Body of pancreas (tissue), 4 donors: ENCODE measurements around the gene CCL28. TPM values are rescaled to one million over a fixed set of nuclear protein-coding genes. Genes with fewer than 3 reads are reported as not detected.

Experiments
- ATAC-seq: fragments of 150-250 bp; one replicate; pipeline ENCODE4 v1.9.1; 2016
- DNase-seq, 4 donors: peaks; one replicate each; pipeline ENCODE4 v3.0.0-alpha.2; 2019
- H3K27ac ChIP-seq, 4 donors: fragments of 200-600 bp; sonication (generic); 1 replicate in 3 of 4; 2 replicates in 1 of 4; pipeline versions ENCODE4 v1.5.1 to v1.6.1; 2016 to 2019; ENCODE audit warnings: mild to moderate bottlenecking in 1 of 4, mixed read lengths in 1 of 4, moderate library complexity in 1 of 4
- H3K27me3 ChIP-seq, 2 donors: fragments of 200-600 bp; sonication (generic); one replicate each; pipeline ENCODE4 v1.6.0; 2016; ENCODE audit warnings: mild to moderate bottlenecking in 1 of 2
- H3K36me3 ChIP-seq, 2 donors: fragments of 200-600 bp; sonication (generic); replicated peaks in 1 of 2; 2 replicates each; pipeline ENCODE4 v1.5.1; 2016; ENCODE audit warnings: low read depth in 2 of 2; ENCODE audit not compliant: insufficient read depth in 1 of 2
- H3K4me1 ChIP-seq: fragments of 200-600 bp; sonication (generic); one replicate; pipeline ENCODE4 v1.6.0; 2016
- H3K4me3 ChIP-seq, 2 donors: fragments of 200-600 bp; sonication (generic); 1 replicate in 1 of 2; 2 replicates in 1 of 2; pipeline ENCODE4 v1.5.1; 2016 to 2019
- H3K9me3 ChIP-seq, 3 donors: fragments of 200-600 bp; sonication (generic); 1 replicate in 2 of 3; 2 replicates in 1 of 3; pipeline ENCODE4 v1.5.1; 2016
- CTCF ChIP-seq, 7 experiments: fragments of 450-650 bp in 4 of 7; fragments of 200-600 bp in 3 of 7; sonication (generic) in 3 of 7; IDR thresholded peaks; one replicate each; pipeline ENCODE4 v1.5.1; 2016 to 2019; ENCODE audit warnings: antibody characterized with exemption in 7 of 7
- POLR2A ChIP-seq, 3 donors: fragments of 450-650 bp; IDR thresholded peaks; one replicate each; pipeline ENCODE4 v1.6.1; 2016; ENCODE audit warnings: antibody characterized with exemption in 3 of 3, mild to moderate bottlenecking in 2 of 3
- WGBS, 2 donors: methylation state at CpG; one replicate each; pipeline ENCODE4 v1.1.5; 2017; 5-methylcytosine and 5-hydroxymethylcytosine counted together
- intact Hi-C: fragments of 100-400 bp; cut with DNase I; formaldehyde crosslinking; loops from one replicate; pipeline ENCODE4 v1.15.1; 2023
- total RNA-seq, 2 donors: library from RNA; depleted of rRNA; stranded (reverse); fragments of >200 nt; gene quantifications; one replicate each; pipeline ENCODE4 v1.1.0, GENCODE V29; 2016

CCL28 gene
- total RNA-seq, 2 donors from 2014 or later: 10.5 to 21.0 TPM

- ATAC-seq (no peak), DNase-seq (no peak)
- no peaks in the 10 kb centered on the region for H3K27me3 ChIP-seq
- H3K4me1 ChIP-seq: no peaks in the 10 kb centered on the region
- intact Hi-C loops: no loop called here
- H3K27ac ChIP-seq: no peak overlapping the region
- H3K36me3 ChIP-seq: no peaks in the 10 kb centered on the region
- TF ChIP-seq CTCF (IDR thresholded peaks at IDR 0.05): no peak
- TF ChIP-seq POLR2A (IDR thresholded peaks at IDR 0.05): no peak
- H3K9me3 ChIP-seq: peaks cover 0 to 8% (median 0%) of the 10 kb centered on the region in 3 donors
- H3K4me3 ChIP-seq: no peak overlapping the region
- WGBS, 2 donors: 23 to 59% methylated on average over 2 of the region's 2 CpGs
Measured at GRCh38 chr5:43363445-43364152, 48.6 kb downstream of the CCL28 start.

GRCh38 chr5:43362725-43363435 is 49.3 kb downstream of the CCL28 start:
- no peaks in the 10 kb centered on the region for H3K27me3 ChIP-seq
- H3K36me3 ChIP-seq: no peaks in the 10 kb centered on the region
- no peak for DNase-seq
- H3K4me1 ChIP-seq: no peaks in the 10 kb centered on the region
- H3K27ac ChIP-seq: no peak overlapping the region
- TF ChIP-seq POLR2A (IDR thresholded peaks at IDR 0.05) (no peak), CTCF (IDR thresholded peaks at IDR 0.05) (no peak)
- H3K9me3 ChIP-seq: peaks cover 0 to 8% (median 0%) of the 10 kb centered on the region in 3 donors
- H3K4me3 ChIP-seq: no peak overlapping the region
- no peak for ATAC-seq
- WGBS, 2 donors: 78 to 84% methylated on average over 3 of the region's 3 CpGs
- intact Hi-C loops: no loop called here

GRCh38 chr5:43358726-43359125 is 53.5 kb downstream of the CCL28 start:
- H3K27ac ChIP-seq: no peak overlapping the region
- H3K4me1 ChIP-seq: no peaks in the 10 kb centered on the region
- H3K27me3 ChIP-seq: no peaks in the 10 kb centered on the region
- intact Hi-C loops: no loop called here
- ATAC-seq: no peak
- H3K4me3 ChIP-seq: no peak overlapping the region
- TF ChIP-seq POLR2A (IDR thresholded peaks at IDR 0.05): no peak
- no peak for TF ChIP-seq CTCF (IDR thresholded peaks at IDR 0.05)
- H3K9me3 ChIP-seq: no peaks in the 10 kb centered on the region
- DNase-seq: no peak
- no peaks in the 10 kb centered on the region for H3K36me3 ChIP-seq

GRCh38 chr5:43358301-43358700 is 53.9 kb downstream of the CCL28 start:
- DNase-seq: no peak
- H3K9me3 ChIP-seq: no peaks in the 10 kb centered on the region
- ATAC-seq: no peak
- H3K36me3 ChIP-seq: no peaks in the 10 kb centered on the region
- H3K4me3 ChIP-seq: no peak overlapping the region
- H3K27ac ChIP-seq: no peak overlapping the region
- no peaks in the 10 kb centered on the region for H3K4me1 ChIP-seq
- 11 to 48% methylated on average over 3 of the region's 3 CpGs for WGBS, 2 donors
- intact Hi-C loops: no loop called here
- no peaks in the 10 kb centered on the region for H3K27me3 ChIP-seq
- TF ChIP-seq POLR2A (IDR thresholded peaks at IDR 0.05) (no peak), CTCF (IDR thresholded peaks at IDR 0.05) (no peak)
